ENCODE data around the gene SETD2.

GRCh38 chr3:47016086-47016933, 147.6 kb downstream of the SETD2 start:
- TF ChIP-seq RARB (CRISPR knock-in tag; IDR thresholded peaks at IDR 0.05) (no peak), OSR1 (CRISPR knock-in tag; IDR thresholded peaks at IDR 0.05) (no peak), ISL1 (CRISPR knock-in tag; IDR thresholded peaks at IDR 0.05) (no peak), PATZ1 (CRISPR knock-in tag; IDR thresholded peaks at IDR 0.05; ENCODE audit: borderline replicate concordance) (no peak), TSHZ2 (CRISPR knock-in tag; IDR thresholded peaks at IDR 0.05) (no peak), ZFP30 (CRISPR knock-in tag; IDR thresholded peaks at IDR 0.05) (no peak), ZFP3 (CRISPR knock-in tag; IDR thresholded peaks at IDR 0.05) (no peak)
